Measurements from ENCODE around the gene KRTAP21-3. TPM values are rescaled to one million over a fixed set of nuclear protein-coding genes. Genes with fewer than 3 reads are reported as not detected.

The KRTAP21-3 gene
- total RNA-seq, 1 experiment from 2014 or later, result not detected

DNA sequence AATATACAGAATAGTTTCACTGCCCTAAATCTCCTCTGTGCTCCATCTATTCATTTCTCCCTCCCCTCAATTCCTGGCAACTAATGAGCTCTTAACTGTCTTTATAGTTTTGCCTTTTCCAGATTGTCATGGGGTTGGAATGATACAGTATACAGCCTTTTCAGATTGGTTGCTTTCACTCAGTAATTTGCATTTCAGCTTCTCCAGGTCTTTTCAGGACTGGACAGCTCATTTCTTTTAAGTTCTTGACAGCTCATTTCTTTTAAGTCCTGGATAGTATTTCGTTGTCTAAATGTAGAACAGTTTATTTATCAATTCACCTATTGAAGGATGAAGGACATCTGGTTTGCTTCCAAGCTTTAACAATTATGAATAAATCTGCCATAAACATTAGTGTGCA is 22.6 kb downstream of the KRTAP21-3 start:
- H3K27me3 ChIP-seq (ENCODE audit: control insufficient read depth, insufficient read depth, low read length), result no peaks in the 10 kb centered on the region
- no peaks in the 10 kb centered on the region for H3K9me3 ChIP-seq (ENCODE audit: control insufficient read depth, insufficient read depth, low read depth, low read length)
- H3K4me1 ChIP-seq (ENCODE audit: control insufficient read depth, insufficient read depth, low read length), result no peaks in the 10 kb centered on the region
- intact Hi-C loops (cut with micrococcal nuclease; ENCODE audit: unreplicated experiment), result no loop called here
- in situ Hi-C loops (cut with HindIII; ENCODE audit: low pct_unique_long_range_greater_than_20kb, low sequenced_read_pairs), result no loop called here
- no peaks in the 10 kb centered on the region for H3K36me3 ChIP-seq (ENCODE audit: control insufficient read depth, insufficient read depth, low read length)
- ChIA-PET CTCF (no interaction called here), POLR2A (no interaction called here)
- TF ChIP-seq SIN3A (IDR thresholded peaks at IDR 0.05; ENCODE audit: borderline replicate concordance, insufficient read depth, low read depth, low read length), result no peak
- TF ChIP-seq TCF7L2 (IDR thresholded peaks at IDR 0.05; ENCODE audit: low read depth, low read length), result no peak
- TF ChIP-seq, protein P1, sequence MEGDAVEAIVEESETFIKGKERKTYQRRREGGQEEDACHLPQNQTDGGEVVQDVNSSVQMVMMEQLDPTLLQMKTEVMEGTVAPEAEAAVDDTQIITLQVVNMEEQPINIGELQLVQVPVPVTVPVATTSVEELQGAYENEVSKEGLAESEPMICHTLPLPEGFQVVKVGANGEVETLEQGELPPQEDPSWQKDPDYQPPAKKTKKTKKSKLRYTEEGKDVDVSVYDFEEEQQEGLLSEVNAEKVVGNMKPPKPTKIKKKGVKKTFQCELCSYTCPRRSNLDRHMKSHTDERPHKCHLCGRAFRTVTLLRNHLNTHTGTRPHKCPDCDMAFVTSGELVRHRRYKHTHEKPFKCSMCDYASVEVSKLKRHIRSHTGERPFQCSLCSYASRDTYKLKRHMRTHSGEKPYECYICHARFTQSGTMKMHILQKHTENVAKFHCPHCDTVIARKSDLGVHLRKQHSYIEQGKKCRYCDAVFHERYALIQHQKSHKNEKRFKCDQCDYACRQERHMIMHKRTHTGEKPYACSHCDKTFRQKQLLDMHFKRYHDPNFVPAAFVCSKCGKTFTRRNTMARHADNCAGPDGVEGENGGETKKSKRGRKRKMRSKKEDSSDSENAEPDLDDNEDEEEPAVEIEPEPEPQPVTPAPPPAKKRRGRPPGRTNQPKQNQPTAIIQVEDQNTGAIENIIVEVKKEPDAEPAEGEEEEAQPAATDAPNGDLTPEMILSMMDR (IDR thresholded peaks at IDR 0.05), result no peak
- TF ChIP-seq POLR2AphosphoS5 (IDR thresholded peaks at IDR 0.05; ENCODE audit: low read depth, low read length), result no peak
- TF ChIP-seq, protein P2, sequence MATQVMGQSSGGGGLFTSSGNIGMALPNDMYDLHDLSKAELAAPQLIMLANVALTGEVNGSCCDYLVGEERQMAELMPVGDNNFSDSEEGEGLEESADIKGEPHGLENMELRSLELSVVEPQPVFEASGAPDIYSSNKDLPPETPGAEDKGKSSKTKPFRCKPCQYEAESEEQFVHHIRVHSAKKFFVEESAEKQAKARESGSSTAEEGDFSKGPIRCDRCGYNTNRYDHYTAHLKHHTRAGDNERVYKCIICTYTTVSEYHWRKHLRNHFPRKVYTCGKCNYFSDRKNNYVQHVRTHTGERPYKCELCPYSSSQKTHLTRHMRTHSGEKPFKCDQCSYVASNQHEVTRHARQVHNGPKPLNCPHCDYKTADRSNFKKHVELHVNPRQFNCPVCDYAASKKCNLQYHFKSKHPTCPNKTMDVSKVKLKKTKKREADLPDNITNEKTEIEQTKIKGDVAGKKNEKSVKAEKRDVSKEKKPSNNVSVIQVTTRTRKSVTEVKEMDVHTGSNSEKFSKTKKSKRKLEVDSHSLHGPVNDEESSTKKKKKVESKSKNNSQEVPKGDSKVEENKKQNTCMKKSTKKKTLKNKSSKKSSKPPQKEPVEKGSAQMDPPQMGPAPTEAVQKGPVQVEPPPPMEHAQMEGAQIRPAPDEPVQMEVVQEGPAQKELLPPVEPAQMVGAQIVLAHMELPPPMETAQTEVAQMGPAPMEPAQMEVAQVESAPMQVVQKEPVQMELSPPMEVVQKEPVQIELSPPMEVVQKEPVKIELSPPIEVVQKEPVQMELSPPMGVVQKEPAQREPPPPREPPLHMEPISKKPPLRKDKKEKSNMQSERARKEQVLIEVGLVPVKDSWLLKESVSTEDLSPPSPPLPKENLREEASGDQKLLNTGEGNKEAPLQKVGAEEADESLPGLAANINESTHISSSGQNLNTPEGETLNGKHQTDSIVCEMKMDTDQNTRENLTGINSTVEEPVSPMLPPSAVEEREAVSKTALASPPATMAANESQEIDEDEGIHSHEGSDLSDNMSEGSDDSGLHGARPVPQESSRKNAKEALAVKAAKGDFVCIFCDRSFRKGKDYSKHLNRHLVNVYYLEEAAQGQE (IDR thresholded peaks at IDR 0.05; ENCODE audit: insufficient read depth in 1 of 2, low read depth in 2 of 2, low read length in 1 of 2), result no peak
- BruUV-seq (replicated peaks), result no TSS peak
- H3K4me3 ChIP-seq (ENCODE audit: low read depth in 2 of 2, low read length in 2 of 2), result no peak overlapping the region
- H3K27ac ChIP-seq (ENCODE audit: low read length), result no peak overlapping the region
- no peak for DNase-seq (ENCODE audit: low read depth, low spot score)
- ATAC-seq, result no peak

DNA sequence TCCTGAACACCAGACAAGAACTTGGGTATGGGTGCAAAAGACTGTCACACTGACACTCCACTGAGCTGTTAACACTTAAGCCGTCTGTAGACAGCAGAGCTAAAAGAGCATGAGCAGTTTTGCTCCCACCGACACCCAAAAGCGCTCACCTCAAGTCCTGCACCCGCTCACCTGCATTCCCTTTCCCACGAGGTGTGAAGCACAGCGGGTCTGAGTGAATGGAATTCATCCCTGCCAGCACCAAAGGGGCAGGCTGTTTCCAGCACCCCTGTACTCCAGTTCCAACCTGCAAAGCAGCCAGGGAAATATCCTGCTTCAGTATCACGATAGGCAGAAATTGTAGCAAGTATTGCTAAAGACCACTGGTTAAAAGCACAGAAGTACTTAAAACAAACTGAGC is 28.8 kb downstream of the KRTAP21-3 start:
- in situ Hi-C loops (cut with HindIII; ENCODE audit: low pct_unique_long_range_greater_than_20kb, low sequenced_read_pairs) (no loop called here), intact Hi-C loops (cut with micrococcal nuclease; ENCODE audit: unreplicated experiment) (no loop called here)
- Histone ChIP-seq H3K27ac (ENCODE audit: low read length) (no peak overlapping the region), H3K4me1 (ENCODE audit: control insufficient read depth, insufficient read depth, low read length) (no peaks in the 10 kb centered on the region), H3K4me3 (ENCODE audit: low read depth in 2 of 2, low read length in 2 of 2) (no peak overlapping the region), H3K36me3 (ENCODE audit: control insufficient read depth, insufficient read depth, low read length) (no peaks in the 10 kb centered on the region), H3K9me3 (ENCODE audit: control insufficient read depth, insufficient read depth, low read depth, low read length) (no peaks in the 10 kb centered on the region), H3K27me3 (ENCODE audit: control insufficient read depth, insufficient read depth, low read length) (no peaks in the 10 kb centered on the region)
- ATAC-seq (no peak), DNase-seq (ENCODE audit: low read depth, low spot score) (no peak)
- ChIA-PET POLR2A (no interaction called here), CTCF (no interaction called here)
- TF ChIP-seq POLR2AphosphoS5 (IDR thresholded peaks at IDR 0.05; ENCODE audit: low read depth, low read length), result no peak
- TF ChIP-seq, protein P1 (IDR thresholded peaks at IDR 0.05), result no peak
- no peak for TF ChIP-seq SIN3A (IDR thresholded peaks at IDR 0.05; ENCODE audit: borderline replicate concordance, insufficient read depth, low read depth, low read length)
- no TSS peak for BruUV-seq (replicated peaks)

All from Panc1 (cell line).